Hematopoietic multipotent progenitor cell treated with erythropoietin and hydrocortisone succinate and interleukin-3 and kit ligand, for 17 days (in vitro differentiated cells): ENCODE measurements around the gene NEU4.

ENCODE experiments used
- DNase-seq: peaks from one replicate; pipeline ENCODE4 v3.0.0-alpha.2; 2015; ENCODE audit warnings: low spot score

NEU4 gene

DNA sequence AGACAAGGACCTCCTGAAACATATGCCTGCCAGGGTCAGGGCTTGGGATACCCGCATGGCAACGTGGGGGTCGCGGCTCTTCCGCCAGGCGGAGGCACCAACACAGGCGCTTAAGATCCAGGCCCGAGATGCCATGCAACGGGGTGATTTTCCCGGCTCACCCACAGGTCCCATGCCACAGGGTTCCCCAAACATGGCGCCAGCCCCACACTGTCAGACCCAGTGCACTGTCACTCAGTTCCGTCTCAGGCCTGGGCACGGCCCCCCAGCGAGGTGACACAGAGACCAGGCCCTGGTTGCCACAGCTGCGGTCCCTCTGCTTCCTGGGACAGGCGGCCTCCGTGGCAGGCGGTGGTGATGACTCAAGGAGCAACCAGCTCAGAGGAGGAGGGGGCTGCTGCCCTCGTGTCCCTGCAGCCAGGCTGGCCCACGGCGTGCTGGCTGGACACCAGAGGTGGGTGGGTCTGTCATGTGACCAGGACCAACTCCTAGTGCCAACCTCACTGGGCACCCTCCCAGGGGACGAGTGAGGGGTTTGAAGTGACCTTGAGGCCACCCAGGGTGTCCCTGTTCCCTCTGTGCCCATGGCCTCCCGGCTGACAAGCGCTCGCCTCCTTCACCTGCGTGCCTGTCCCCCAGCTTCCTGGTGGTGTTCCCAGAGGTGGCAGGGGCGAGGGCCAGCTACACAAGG lies 44.8 kb downstream of the NEU4 start:
- no peak for DNase-seq

DNA sequence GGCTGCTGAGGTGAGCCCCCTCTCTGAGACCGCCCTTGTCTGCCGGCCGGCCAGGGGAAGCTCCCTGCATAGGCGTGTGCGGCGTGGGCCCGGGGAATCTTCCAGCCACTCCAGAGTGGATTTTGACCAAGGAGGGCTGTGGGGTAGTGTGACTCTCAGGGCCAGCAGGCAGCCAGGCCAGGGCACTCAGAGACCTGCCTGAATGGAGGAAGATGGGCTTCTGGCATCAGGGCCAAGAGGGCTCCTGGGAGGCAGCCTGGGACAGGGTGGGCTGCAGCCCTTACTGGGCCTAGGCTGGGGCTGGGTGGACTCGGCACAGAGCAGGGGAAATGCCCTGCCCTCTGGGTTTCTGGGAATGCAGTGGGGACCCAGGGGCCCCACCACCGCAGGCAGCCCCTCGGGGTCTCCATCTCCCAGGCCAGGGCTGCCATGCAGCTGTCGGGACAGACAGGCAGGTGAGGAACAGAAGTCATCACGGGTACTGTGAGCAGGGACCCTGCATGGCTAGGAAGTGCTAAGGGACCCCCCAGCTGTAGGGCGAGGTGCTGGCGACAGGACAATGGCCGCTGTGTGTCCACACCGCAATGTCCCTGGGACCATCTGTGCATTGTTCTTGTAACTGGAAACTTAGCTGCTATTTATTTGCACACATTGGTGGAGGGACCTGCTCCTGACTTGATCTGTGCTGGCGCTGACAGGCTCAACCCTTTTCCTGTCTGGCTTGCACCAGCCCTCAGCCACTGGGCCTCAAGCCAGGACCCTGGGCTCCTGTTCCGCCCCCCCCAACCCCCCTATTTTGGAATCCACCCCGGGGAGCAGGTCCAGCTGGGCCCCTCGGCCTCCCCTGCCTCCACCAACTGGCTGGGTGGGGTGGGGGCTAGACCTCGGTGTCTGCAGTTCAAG lies 45.6 kb downstream of the NEU4 start:
- no peak for DNase-seq

DNA sequence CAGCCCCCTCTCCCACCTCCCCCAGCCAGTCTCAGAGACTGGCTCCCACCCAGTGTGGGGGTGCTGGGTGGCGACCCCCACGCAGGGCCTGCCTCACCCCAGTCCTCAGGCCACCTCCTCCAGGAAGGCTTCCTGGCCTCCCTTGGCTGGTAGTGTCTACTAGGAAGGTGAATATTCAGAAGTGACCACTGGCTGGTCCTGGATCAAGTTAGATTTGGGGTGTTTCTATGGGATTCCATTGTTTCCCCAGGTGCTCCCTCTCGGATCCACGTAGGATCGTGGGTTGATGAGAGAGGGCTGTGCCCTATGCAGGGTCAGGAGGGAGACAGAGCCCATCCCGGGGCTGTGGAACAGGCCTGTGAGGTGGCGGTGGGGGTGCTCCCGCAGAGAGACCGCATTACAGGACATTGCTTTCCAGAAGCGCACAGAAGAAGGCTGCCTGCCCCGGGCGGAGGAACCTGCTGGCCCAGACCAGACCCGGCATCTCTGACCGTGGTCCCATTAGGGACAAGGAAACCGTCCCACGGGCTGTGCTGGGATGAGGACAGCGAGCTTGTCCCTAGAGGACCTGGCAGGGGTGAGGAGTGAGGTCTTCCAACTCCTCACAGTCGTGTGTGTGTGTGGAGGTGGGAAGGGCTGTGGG lies 46.4 kb downstream of the NEU4 start:
- DNase-seq: no peak

DNA sequence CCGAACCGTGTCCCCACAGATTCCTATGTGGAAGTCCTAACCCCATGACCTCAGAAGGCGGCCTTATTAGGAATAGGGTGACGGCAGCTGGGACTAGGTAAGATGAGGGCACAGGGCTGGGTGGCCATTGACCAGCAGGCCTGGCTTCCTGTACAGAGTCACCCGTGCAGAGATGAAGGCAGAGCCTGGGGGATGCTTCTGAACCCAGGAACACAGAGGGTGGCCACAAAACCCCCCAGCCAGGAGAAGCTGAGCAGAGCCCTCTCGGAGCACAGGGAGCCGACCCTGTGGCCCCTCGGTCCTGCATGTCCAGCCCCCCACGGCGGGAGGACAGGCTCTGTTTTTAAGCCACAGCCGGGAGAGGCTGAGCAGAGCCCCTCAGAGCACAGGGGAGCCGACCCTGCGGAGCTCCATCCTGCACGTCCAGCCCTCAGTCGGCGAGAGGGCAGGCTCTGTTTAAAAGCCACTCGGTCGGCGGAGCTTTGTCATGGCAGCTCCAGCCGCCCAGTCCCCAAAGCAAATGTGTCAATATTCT lies 47.0 kb downstream of the NEU4 start:
- no peak for DNase-seq

DNA sequence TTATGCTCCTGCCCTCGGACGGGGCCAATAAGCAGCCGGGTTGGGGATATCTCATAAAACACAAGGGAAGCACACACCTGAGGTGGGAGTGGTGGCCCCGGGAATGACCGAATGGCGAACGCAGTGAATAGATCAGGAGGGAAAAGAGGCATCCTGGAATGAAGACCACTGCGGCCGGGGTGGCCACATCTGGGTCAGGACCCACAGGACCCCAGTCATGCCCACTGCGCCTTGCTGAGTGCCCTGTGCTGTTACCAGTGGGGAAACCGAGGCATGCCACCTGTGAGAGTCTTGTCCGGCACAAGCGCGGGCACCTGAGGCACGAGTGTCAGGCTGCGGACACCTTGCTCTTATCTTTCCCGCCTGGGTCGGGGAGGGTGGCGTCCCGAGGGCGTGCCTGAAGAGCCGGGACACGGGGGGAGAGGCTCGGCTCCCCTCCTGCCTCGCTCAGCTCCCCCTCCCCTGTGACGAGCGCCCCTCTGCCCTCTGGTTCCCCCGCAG lies 48.1 kb downstream of the NEU4 start:
- DNase-seq: no peak

DNA sequence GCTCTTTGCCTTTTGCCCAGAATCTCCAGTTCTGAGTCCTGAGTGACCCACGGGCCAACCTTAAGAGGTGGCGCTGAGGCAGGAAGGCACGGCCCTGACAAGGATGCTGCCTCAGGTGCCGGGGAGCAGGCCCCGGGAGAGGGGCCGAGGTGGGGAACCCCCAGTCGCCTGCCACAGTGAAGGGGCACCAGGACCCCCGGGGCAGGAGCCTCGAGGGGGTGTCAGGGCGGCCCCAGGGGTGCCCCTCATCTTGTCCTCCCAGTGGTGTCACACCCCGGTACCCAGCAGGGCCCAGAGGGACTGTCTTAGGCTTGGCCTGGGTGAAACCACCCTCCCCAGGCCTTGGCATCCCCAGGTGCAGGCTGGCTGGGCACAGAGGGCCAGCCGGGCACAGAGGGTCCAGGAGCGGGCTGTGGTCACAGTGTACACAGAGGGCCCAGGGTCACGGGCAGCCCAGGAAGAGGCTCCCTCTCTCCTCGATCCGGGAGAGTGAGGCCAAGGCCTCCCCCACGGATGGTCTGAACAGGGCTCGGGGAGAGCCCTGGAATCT lies 48.7 kb downstream of the NEU4 start:
- no peak for DNase-seq

DNA sequence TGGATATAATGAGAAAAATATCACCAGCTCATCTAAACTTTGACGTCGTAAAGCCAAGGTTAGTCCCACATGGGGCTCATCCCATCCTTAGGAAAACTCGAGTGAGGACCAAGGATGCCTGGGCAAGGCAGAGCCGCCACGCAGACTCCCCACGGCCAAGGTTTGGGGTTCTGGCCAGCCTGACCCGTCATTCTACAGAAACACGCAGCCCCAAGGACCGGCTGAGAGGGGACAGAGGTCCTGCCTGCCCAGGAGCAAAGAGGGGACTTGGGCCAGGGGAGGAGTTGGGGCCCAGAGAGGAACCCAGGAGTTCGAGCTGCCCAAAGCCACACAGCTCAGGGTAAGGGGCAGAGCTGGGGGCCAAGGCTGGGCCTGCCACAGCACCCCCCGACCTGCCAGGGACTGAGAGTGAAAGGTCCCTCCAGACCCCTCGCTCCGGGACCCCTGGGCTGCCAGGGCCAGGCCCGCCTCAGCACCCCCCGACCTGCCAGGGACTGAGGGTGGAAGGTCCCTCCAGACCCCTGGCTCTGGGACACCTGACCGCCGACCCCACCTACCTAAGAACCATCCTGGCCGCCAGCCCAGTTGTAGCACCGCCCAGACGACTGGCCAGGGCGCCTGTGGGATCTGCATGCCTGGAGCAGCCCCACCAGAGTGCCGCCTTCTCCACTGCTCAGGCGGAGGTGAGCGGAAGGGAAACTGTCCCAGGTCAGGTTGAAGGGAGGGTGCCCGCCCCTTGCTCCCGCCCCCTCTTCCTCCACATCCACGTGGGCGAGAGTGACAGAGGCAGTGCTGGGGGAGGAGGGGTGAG lies 49.4 kb downstream of the NEU4 start, which contains the start of gene PDCD1:
PDCD1 (minus strand) TSS at position 689 of the 811 bp plus-strand sequence; CDS start at position 633, 56 bp downstream.
- no peak for DNase-seq

DNA sequence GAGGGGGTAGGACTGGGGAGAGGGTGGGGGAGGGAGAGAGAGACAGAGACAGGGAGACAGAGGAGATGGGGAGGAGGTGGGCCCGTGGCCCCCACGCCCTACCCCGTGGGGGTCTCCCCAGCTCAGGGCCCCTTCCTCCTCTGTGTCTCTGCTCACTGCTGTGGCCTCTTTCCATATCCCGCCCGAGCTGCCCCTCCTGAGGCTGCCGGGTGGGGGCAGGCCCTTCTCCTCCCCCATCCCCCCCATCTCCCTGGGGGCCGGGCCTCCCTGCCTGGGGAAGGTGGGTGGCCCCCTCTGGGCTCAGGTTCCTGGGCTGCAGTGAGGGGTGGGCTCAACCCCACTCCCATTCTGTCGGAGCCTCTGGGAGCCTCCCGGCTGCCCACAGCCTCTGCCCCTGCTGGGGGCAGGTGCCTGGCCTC lies 50.0 kb downstream of the NEU4 start:
- no peak for DNase-seq

DNA sequence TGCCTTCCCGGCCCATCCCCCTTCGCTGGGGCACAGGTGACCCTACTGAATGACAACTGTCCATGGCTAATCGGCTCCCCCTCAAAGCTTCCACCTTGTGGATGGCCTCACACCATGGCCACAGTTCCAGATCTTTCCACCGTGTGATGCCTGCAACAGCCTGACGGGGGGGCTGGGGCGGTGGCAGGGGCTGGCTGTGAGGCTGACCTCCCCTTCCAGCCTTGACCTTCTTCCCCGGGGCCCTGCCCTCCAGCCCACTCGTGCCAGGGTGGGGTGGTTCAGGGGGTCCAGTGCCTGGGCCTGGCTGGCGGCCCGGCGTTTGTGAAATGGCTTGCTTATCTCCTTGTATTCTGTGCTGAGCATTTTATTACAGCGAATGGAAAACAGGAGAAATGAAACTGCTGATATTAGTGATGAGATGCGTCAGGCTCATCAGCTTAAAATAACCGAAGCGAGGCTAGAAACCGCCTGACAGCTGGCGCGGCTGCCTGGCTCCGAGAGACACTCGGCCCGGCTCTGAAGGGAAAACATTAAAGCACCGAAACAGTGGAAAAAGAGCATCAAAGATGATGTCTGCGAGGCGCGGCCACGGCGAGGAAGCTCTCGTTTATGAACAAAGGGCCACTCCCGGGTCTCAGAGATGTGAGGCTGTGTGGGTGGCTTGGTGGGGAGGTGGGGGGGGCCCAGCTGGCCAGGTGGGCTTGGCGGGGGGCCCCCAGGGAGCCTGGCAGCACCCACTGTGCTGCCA lies 50.6 kb downstream of the NEU4 start:
- no peak for DNase-seq

DNA sequence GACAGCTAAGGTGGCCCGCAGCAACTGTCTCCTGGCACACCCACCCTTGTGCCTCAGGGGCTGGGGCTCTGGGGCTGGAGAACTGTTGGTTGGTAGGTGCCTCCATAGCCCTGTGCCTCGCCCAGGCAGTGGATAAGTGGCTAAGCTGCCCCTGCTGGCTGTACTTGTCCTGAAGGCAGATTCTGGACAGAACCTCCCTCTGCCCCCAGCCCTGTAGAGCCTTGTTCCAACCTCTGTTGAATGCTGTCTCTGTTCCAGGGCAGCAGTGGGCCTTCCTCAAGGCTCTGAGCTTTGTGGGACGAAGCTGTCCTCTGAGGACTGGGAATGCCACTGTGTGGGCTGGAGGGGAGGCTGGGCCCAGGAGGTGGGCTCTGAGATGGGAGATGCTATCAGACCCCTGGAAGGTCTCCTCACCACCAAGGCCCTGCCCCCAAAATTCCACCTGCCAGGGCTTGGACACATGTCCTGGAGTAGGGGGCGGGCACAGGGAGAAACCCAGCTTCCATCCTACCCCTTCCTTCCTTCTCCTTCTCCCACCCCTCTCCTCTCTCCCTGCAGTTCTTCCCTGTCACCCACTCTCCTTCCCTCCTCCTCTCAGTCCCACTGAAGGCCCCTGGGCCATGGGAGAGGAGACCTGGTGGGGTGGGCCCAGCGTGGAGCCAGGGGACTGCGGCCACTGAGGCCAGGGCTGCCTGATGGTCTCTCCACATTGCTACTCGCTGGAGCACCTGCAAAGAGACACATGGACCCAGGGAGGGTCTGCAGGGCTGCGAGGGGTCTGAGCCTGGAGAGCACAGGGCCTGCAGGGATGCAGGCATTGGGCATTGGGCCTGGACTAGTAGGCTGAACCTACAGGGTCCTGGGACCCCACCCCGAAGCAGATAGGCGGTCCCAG lies 51.4 kb downstream of the NEU4 start:
- DNase-seq: no peak

DNA sequence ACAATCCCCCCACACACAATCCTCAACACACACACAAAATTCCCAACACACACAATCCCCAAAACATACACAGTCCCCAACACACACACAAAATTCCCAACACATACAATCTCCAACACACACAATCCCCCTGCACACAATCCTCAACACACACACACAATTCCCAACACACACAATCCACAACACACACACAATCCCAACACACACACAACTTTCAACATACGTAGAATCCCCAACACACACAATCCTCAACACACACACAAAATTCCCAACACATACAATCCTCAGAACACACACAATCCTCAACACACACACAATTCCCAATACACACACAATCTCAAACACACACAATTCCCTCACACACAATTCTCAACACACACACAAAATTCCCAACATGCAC lies 52.3 kb downstream of the NEU4 start:
- DNase-seq: no peak

DNA sequence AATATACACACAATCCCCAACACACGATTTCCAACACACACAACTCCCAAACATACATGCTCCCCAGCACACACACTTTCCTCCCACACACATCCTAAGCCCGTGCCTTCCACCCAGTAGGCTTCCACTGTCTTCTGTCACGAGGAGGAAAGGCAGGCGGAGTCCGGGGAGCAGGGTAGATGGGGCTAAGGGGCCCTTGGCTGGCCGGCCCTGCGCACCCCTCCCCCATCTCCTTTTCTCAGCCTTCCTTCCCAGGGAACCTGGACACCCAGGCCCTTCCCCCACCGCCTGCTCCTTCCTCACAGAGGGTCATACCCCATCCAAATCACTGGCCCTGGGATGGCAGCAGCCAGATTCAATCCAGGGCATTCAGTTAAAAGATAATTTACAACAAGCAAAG lies 53.1 kb downstream of the NEU4 start:
- DNase-seq: no peak

DNA sequence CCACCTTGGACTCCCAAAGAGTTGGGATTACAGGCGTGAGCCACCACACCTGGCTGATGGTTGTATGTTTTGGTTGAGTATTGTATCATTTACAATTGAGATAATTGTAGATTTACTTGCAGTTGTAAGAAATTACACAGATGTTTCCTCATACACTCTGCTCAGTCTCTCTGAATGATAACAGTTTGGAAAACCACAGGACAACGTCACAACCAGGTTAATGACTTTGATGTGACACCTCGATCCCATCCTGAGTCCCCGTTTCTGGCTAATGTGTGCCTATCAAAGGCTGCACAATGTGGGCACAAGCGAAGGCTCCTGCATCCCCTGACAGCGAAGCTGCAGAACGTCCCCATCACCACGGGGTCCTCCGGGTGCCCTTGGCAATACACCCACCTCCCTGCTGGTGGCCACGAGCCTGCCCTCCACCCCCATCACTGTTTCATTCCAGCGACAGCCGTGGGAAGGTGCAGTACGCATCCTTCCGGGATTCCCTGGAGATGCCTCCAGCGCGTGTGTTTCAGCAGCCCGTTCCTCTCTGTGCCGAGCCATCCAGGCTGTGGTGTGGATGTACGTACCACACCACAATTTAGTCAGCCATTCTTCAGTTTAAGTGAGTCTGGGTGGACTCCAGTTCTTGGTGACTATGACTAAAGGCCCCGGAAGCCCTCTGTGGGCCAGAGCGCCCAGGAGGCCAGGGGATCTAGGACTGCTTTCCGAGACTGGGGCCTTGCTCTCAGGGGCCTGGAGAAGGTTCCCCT lies 54.0 kb downstream of the NEU4 start:
- DNase-seq: no peak

DNA sequence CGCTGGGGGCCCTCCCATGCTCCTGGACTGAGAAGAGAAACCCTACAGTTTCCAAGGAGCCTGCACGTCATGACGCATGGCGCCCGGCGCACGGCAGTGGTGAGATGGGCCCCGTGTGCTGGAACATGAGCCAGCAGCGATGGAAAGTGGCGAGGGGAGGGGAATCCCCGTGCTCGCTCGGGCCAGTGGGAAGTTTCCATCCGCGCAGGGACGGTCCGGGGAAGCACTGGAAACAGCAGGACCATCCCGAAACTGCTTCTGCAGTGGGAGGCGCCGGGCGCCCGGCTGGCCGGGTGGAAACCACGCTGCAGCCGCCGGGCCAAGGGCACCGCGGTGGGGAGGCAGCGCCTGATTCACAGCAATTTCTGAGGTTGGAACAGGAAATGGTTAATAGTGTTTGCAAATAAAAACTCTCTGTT lies 54.6 kb downstream of the NEU4 start:
- no peak for DNase-seq

DNA sequence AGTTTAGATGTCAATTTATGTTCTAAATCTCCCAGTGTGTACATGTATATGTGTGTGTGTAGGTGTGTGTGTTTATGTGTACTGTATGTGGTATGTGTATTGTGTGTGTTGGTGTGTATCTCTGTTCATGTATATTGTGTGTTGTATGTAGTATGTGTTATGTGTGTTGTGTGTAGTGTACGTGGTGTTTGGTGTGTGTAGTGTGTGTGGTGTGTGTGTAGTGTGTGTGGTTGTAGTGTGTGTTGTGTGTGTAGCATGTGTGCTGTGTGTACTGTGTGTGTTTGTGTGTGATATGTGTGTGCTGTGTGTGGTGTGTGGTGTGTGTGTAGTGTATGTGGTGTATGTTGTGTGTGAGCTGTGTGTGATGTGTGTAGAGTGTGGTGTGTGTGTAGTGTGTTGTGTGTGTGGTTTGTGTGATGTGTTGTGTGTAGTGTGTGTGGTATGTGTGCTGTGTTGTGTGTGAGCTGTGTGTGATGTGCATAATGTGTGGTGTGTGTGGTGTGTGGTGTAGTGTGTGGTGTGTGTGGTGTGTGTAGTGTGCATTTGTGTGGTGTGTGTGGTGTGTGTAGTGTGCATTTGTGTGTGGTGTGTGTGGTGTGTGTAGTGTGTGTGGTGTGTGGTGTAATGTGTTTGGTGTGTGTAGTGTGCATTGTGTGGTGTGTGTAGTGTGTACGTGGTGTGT lies 55.3 kb downstream of the NEU4 start:
- no peak for DNase-seq

DNA sequence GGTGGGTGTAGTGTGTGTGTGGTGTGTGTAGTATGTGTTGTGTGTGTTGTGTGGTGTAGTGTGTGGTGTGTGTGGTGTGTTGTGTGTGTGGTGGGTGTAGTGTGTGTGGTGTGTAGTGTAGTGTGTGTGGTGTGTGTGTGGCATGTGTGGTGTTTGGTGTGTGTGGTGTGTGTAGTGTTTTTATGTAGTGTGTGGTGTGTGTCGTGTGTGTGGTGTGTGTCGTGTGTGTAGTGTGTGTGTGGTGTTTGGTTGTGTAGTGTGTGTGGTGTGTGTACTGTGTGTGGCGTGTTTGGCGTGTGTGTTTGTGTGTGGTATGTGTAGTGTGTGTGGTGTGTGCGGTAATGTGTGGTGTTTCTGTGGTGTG lies 55.8 kb downstream of the NEU4 start:
- no peak for DNase-seq

DNA sequence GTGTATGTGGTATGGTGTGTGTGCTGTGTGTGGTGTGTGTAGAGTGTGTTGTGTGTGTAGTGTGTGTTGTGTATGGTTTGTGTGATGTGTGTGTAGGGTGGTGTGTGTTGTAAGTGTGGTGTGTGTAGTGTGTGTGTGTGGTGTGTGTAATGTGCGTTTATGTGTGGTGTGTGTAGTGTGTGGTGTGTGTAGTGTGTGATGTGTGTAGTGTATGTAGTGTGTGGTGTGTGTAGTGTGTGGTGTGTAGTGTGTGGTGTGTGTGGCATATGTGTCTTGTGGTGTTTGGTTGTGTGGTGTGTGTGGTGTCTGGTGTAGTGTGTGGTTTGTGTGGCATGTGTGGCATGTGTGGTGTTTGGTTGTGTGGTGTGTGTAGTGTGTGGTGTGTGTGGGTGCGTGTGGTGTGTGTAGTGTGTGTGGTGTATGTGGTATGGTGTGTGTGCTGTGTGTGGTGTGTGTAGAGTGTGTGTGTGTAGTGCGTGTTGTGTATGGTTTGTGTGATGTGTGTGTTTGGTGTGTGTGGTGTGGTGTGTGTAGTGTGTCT lies 56.5 kb downstream of the NEU4 start:
- DNase-seq: no peak
